HepG2 (cell line): ENCODE data around the gene SV2B. TPM values are rescaled to one million over a fixed set of nuclear protein-coding genes. Genes with fewer than 3 reads are reported as not detected.
A peak's percentile ranks its signal among the peaks of the same experiment; 100 is the strongest.

Experiments
- ATAC-seq: fragments of 200-7000 bp; cut with Tn5 transposase; 3 replicates; pipeline ENCODE4 v1.9.1; 2020; ENCODE audit warnings: mild to moderate bottlenecking, moderate library complexity
- BruUV-seq: library from RNA; stranded (reverse); fragments of 400-500 nt; replicated peaks from 2 replicates; lab custom pipeline; 2021; lab: Mats Ljungman, UMichigan
- CTCF ChIA-PET: fragments of 300-600 bp; formaldehyde crosslinking; extraction: SDS; loops from one replicate; lab custom pipeline; 2021; ENCODE audit warnings: low total read pairs, inconsistent platforms, low intra/inter-chr PET ratio; lab: Yijun Ruan, JAX
- POLR2A ChIA-PET: fragments of 350-600 bp; sonication (Branson Sonifier 250); formaldehyde crosslinking; loops from one replicate; lab custom pipeline; 2020; ENCODE audit warnings: antibody characterized with exemption, inconsistent platforms; lab: Yijun Ruan, JAX
- DNase-seq: peaks from one replicate; pipeline ENCODE4 v3.0.0-alpha.2; 2015; ENCODE audit warnings: low spot score
- FAIRE-seq: peaks from 3 replicates; lab custom pipeline; 2011; peaks lifted over from hg19 to GRCh38; lab: Jason Lieb, UNC
- H2AFZ ChIP-seq: one replicate; pipeline ENCODE4 v1.6.1; 2011; ENCODE audit warnings: low read length, inconsistent platforms
- H3K27ac ChIP-seq: fragments of 300-600 bp; 3 replicates; pipeline ENCODE4 v1.8.0; 2011; ENCODE audit warnings: mixed run types, mild to moderate bottlenecking, mixed read lengths, low read length, inconsistent platforms; ENCODE audit not compliant: insufficient read depth; ENCODE audit errors: extremely low read length
- H3K27me3 ChIP-seq, 2 experiments: fragments of 200-600 bp in 1 of 2; 2 replicates in 1 of 2; 3 replicates in 1 of 2; pipeline versions ENCODE4 v1.6.0 to v1.8.0; 2011; ENCODE audit warnings: low read length in 2 of 2, mild to moderate bottlenecking in 2 of 2, moderate library complexity in 2 of 2, inconsistent platforms in 1 of 2; ENCODE audit not compliant: insufficient read depth in 2 of 2, control insufficient read depth in 1 of 2
- H3K36me3 ChIP-seq, 2 experiments: fragments of 200-600 bp in 1 of 2; replicated peaks in 1 of 2; 2 replicates in 1 of 2; 3 replicates in 1 of 2; pipeline versions ENCODE4 v1.5.1 to v1.8.0; 2011; ENCODE audit warnings: low read length in 2 of 2, inconsistent platforms in 1 of 2; ENCODE audit not compliant: insufficient read depth in 2 of 2, control insufficient read depth in 1 of 2
- H3K4me1 ChIP-seq: 2 replicates; pipeline ENCODE4 v1.5.1; 2012; ENCODE audit warnings: low read length, inconsistent platforms; ENCODE audit not compliant: insufficient read depth
- H3K4me2 ChIP-seq: 2 replicates; pipeline ENCODE4 v1.6.0; 2011; ENCODE audit warnings: low read depth, low read length, inconsistent platforms
- H3K4me3 ChIP-seq, 3 experiments: fragments of 200-600 bp in 1 of 3; sonication (generic), shearing (Covaris generic) in 1 of 3; replicated peaks in 1 of 3; 2 replicates each; pipeline ENCODE4 v1.5.1; 2011 to 2016; ENCODE audit warnings: low read length in 3 of 3, inconsistent platforms in 2 of 3, low read depth in 2 of 3, mild to moderate bottlenecking in 2 of 3, control low read depth in 1 of 3, mixed read lengths in 1 of 3; ENCODE audit not compliant: insufficient read depth in 1 of 3
- H3K79me2 ChIP-seq: one replicate; pipeline ENCODE4 v1.6.1; 2011; ENCODE audit warnings: low read length, inconsistent platforms; ENCODE audit not compliant: insufficient read depth
- H3K9ac ChIP-seq: 2 replicates; pipeline ENCODE4 v1.6.0; 2011; ENCODE audit warnings: mild to moderate bottlenecking, low read depth, low read length, inconsistent platforms; ENCODE audit not compliant: insufficient read depth
- H3K9me3 ChIP-seq: 2 replicates; pipeline ENCODE4 v1.5.1; 2012; ENCODE audit warnings: mild to moderate bottlenecking, low read length
- H4K20me1 ChIP-seq: 2 replicates; pipeline ENCODE4 v1.6.0; 2011; ENCODE audit warnings: inconsistent platforms, mild to moderate bottlenecking, low read length, moderate library complexity; ENCODE audit not compliant: insufficient read depth
- CCAR2 ChIP-seq: fragments of 200-400 bp; formaldehyde crosslinking; optimal IDR thresholded peaks from 2 replicates; pipeline ENCODE3; 2018; ENCODE audit warnings: low read depth, mild to moderate bottlenecking, low read length, moderate library complexity
- CCDC6 ChIP-seq: sonication (generic); formaldehyde crosslinking; IDR thresholded peaks from 2 replicates; pipeline ENCODE4 v1.8.1; 2022; ENCODE audit warnings: mild to moderate bottlenecking, missing genetic modification reagents, moderate library complexity
- CREB1 ChIP-seq, 2 experiments: fragments of 450-650 bp in 1 of 2; IDR thresholded peaks; 2 replicates each; pipeline ENCODE4 v1.6.1; 2016 to 2017; ENCODE audit warnings: control low read depth in 1 of 2, mild to moderate bottlenecking in 1 of 2, missing compliant biosample characterization in 1 of 2, missing genetic modification characterization in 1 of 2
- FIP1L1 ChIP-seq: fragments of 200-400 bp; formaldehyde crosslinking; IDR thresholded peaks from 2 replicates; pipeline ENCODE4 v1.6.1; 2018; ENCODE audit warnings: low read depth, mild to moderate bottlenecking, low read length, moderate library complexity, borderline replicate concordance; ENCODE audit not compliant: insufficient read depth
- FOXC1 ChIP-seq: sonication (generic); formaldehyde crosslinking; IDR thresholded peaks from 2 replicates; pipeline ENCODE4 v1.8.0; 2022; ENCODE audit warnings: mild to moderate bottlenecking, missing genetic modification reagents, borderline replicate concordance
- GTF3A ChIP-seq: sonication (generic); formaldehyde crosslinking; conservative IDR thresholded peaks from 2 replicates; pipeline ENCODE4 v1.4.0; 2020; ENCODE audit warnings: mild to moderate bottlenecking, missing genetic modification reagents
- TAF15 ChIP-seq: fragments of 200-400 bp; formaldehyde crosslinking; IDR thresholded peaks from one replicate; pipeline ENCODE4 v1.6.1; 2018; ENCODE audit warnings: mild to moderate bottlenecking, low read depth, low read length; ENCODE audit not compliant: poor library complexity, severe bottlenecking
- TCF7 ChIP-seq: sonication (generic); IDR thresholded peaks from 2 replicates; pipeline ENCODE4 v1.6.1; 2016; ENCODE audit warnings: antibody characterized with exemption, low read depth
- U2AF2 ChIP-seq: fragments of 200-400 bp; formaldehyde crosslinking; IDR thresholded peaks from 2 replicates; pipeline ENCODE4 v1.6.1; 2017; ENCODE audit warnings: low read depth, mild to moderate bottlenecking, low read length
- ZFP62 ChIP-seq: sonication (generic); formaldehyde crosslinking; IDR thresholded peaks from 2 replicates; pipeline ENCODE4 v1.4.0; 2020; ENCODE audit warnings: missing genetic modification reagents
- ZMAT3 ChIP-seq: sonication (generic); formaldehyde crosslinking; conservative IDR thresholded peaks from 2 replicates; pipeline ENCODE4 v1.7.0; 2021; ENCODE audit warnings: missing genetic modification reagents
- WGBS: methylation state at CpG from one replicate; pipeline ENCODE4 v1.1.6; 2017; ENCODE audit warnings: low lambda C conversion rate; 5-methylcytosine and 5-hydroxymethylcytosine counted together
- in situ Hi-C: cut with HindIII; loops from 2 replicates; pipeline ENCODE4 v1.10.0; 2017; ENCODE audit warnings: low pct_unique_long_range_greater_than_20kb; ENCODE audit not compliant: extremely low pct_ligation_motif_present
- intact Hi-C: fragments of 100-400 bp; cut with micrococcal nuclease; formaldehyde crosslinking; loops from one replicate; pipeline ENCODE4 v1.10.0; 2022; ENCODE audit not compliant: unreplicated experiment
- polyA plus RNA-seq, 8 experiments: library from polyadenylated mRNA; depleted of rRNA in 3 of 8; stranded (reverse) in 7 of 8; unstranded in 1 of 8; fragments of >200 nt; fragmentation: Illumina TruSeq in 4 of 8; extraction: Trizol in 4 of 8; gene quantifications; 2 replicates each; pipeline versions ENCODE4 v1.2.1 to v1.2.3, GENCODE V29; 2011 to 2016; ENCODE audit warnings: low read depth in 4 of 8, missing spikeins in 1 of 8, mixed read lengths in 1 of 8; ENCODE audit not compliant: insufficient read depth in 1 of 8
- total RNA-seq, 5 experiments: library from RNA; depleted of rRNA; stranded (reverse); fragments of >200 nt; fragmentation: Illumina TruSeq; extraction: Trizol; gene quantifications; 2 replicates each; pipeline ENCODE4 v1.2.3, GENCODE V29; 2016; ENCODE audit warnings: low read depth in 1 of 5

The SV2B gene
- total and polyA plus RNA-seq, 2 of the 13 experiments (the other 11 are each of a cell fraction or from before 2014, with no cell fraction given): not detected

GRCh38 chr15:91345736-91346135, 245.7 kb downstream of the SV2B start:
- intact Hi-C loops (no loop called here), in situ Hi-C loops (no loop called here)
- ChIA-PET POLR2A (no interaction called here), CTCF (no interaction called here)
- Histone ChIP-seq H3K79me2 (no peaks in the 10 kb centered on the region), H3K4me2 (no peak overlapping the region), H3K9me3 (no peaks in the 10 kb centered on the region), H4K20me1 (no peaks in the 10 kb centered on the region), H3K4me3 (no peak overlapping the region), H2AFZ (no peak overlapping the region), H3K27ac (no peak overlapping the region), H3K9ac (no peak overlapping the region), H3K4me1 (no peaks in the 10 kb centered on the region), H3K36me3 (no peaks in the 10 kb centered on the region), H3K27me3 (no peaks in the 10 kb centered on the region)
- FAIRE-seq: no peak
- TF ChIP-seq ZMAT3 (CRISPR knock-in tag) (no peak), CCAR2 (no peak), U2AF2 (no peak), CCDC6 (CRISPR knock-in tag) (no peak), FOXC1 (no peak), ZFP62 (CRISPR knock-in tag) (no peak), GTF3A (CRISPR knock-in tag) (no peak), TAF15 (no peak), TCF7 (no peak)
- DNase-seq: no peak
- 0% methylated on average over 5 of the region's 5 CpGs for WGBS
- no peak for ATAC-seq
- BruUV-seq: no TSS peak

- Histone ChIP-seq H2AFZ (no peak overlapping the region), H3K4me2 (no peak overlapping the region), H3K27ac (no peak overlapping the region), H3K4me3 (no peak overlapping the region), H3K4me1 (no peaks in the 10 kb centered on the region), H3K79me2 (no peaks in the 10 kb centered on the region), H3K27me3 (no peaks in the 10 kb centered on the region), H3K9me3 (no peaks in the 10 kb centered on the region), H3K9ac (no peak overlapping the region), H4K20me1 (no peaks in the 10 kb centered on the region), H3K36me3 (no peaks in the 10 kb centered on the region)
- no peak for ATAC-seq
- TF ChIP-seq CREB1 (IDR thresholded peaks at IDR 0.05) (peak; percentile 61), CREB1 (CRISPR knock-in tag; IDR thresholded peaks at IDR 0.05) (no peak), FIP1L1 (no peak)
- no TSS peak for BruUV-seq
- CTCF ChIA-PET: no interaction called here
- in situ Hi-C loops (no loop called here), intact Hi-C loops (no loop called here)
- WGBS: 2% methylated on average over 2 of the region's 2 CpGs
- DNase-seq: no peak
- POLR2A ChIA-PET: no interaction called here
- FAIRE-seq: no peak
These were observed 246.2 kb downstream of the SV2B start for GRCh38 chr15:91346259-91346658.
